ENCODE data around the gene KCNQ1. TPM values are rescaled to one million over a fixed set of nuclear protein-coding genes. Genes with fewer than 3 reads are reported as not detected.

The KCNQ1 gene
- total RNA-seq, 4 donors from 2014 or later = 3.2 to 12.7 (median 5.5) TPM

GRCh38 chr11:2508793-2509192 lies 64.0 kb downstream of the KCNQ1 start:
- TF ChIP-seq CTCF (IDR thresholded peaks at IDR 0.05; ENCODE audit: low read depth) = no peak

- TF ChIP-seq CTCF (IDR thresholded peaks at IDR 0.05; ENCODE audit: low read depth) = no peak
These were observed 64.7 kb downstream of the KCNQ1 start for GRCh38 chr11:2509481-2510001.

- TF ChIP-seq CTCF (IDR thresholded peaks at IDR 0.05; ENCODE audit: low read depth) = no peak
These were observed 66.0 kb downstream of the KCNQ1 start for GRCh38 chr11:2510626-2511402.

- TF ChIP-seq CTCF (IDR thresholded peaks at IDR 0.05; ENCODE audit: low read depth) = no peak
These were observed 66.9 kb downstream of the KCNQ1 start for GRCh38 chr11:2511421-2512369.

GRCh38 chr11:2512431-2513407 lies 67.9 kb downstream of the KCNQ1 start:
- no peak for TF ChIP-seq CTCF (IDR thresholded peaks at IDR 0.05; ENCODE audit: low read depth)

- no peak for TF ChIP-seq CTCF (IDR thresholded peaks at IDR 0.05; ENCODE audit: low read depth)
These were observed 68.6 kb downstream of the KCNQ1 start for GRCh38 chr11:2513441-2513840.
